Measurements from ENCODE around the gene LAMA3.

LAMA3 gene

GRCh38 chr18:23721696-23722480 lies 32.6 kb downstream of the LAMA3 start:
- Histone ChIP-seq H3K23ac (ENCODE audit: low read depth, low read length, poor library complexity) (no peak overlapping the region), H3K9ac (ENCODE audit: low read depth, low read length, poor library complexity) (no peak overlapping the region), H3K27ac (replicated peaks; ENCODE audit: low read length) (no peak overlapping the region), H2BK5ac (ENCODE audit: low read length) (no peak overlapping the region), H2BK15ac (ENCODE audit: low read length) (no peak overlapping the region), H3K79me1 (ENCODE audit: low read depth, low read length) (no peaks in the 10 kb centered on the region), H3K4ac (ENCODE audit: low read length) (no peak overlapping the region), H3K4me1 (ENCODE audit: control insufficient read depth in 2 of 2, insufficient read depth in 1 of 2, low read depth in 1 of 2, low read length in 2 of 2) (peaks cover 0 to 1% of the 10 kb centered on the region in 2 donors), H3K36me3 (replicated peaks in 1 of 2; ENCODE audit: control insufficient read depth in 2 of 2, insufficient read depth in 2 of 2, low read length in 2 of 2) (no peaks in the 10 kb centered on the region), H2AFZ (ENCODE audit: low read length) (no peak overlapping the region), H2BK12ac (ENCODE audit: low read length) (no peak overlapping the region), H2BK120ac (ENCODE audit: low read depth, low read length) (no peak overlapping the region), H4K8ac (ENCODE audit: low read depth, low read length) (no peak overlapping the region), H3K4me3 (ENCODE audit: low read length in 2 of 2) (no peak overlapping the region), H4K91ac (ENCODE audit: low read depth, low read length, poor library complexity) (no peak overlapping the region), H3K4me2 (ENCODE audit: insufficient read depth, low read length, poor library complexity, severe bottlenecking) (no peak overlapping the region), H2AK5ac (ENCODE audit: low read depth, low read length) (no peak overlapping the region), H3K9me3 (replicated peaks in 1 of 2; ENCODE audit: control insufficient read depth in 2 of 2, insufficient read depth in 1 of 2, low read depth in 1 of 2, low read length in 2 of 2) (no peaks in the 10 kb centered on the region), H3K27me3 (ENCODE audit: control insufficient read depth in 3 of 3, insufficient read depth in 3 of 3, low read depth in 1 of 3, low read length in 3 of 3) (peaks cover 0 to 4% (median 0%) of the 10 kb centered on the region in 3 experiments), H3K18ac (ENCODE audit: low read length) (no peak overlapping the region), H3K14ac (ENCODE audit: low read length) (no peak overlapping the region)
- no peak for DNase-seq (ENCODE audit: low spot score)
- WGBS, 2 donors (ENCODE audit: extremely low coverage in 2 of 2, insufficient read length in 2 of 2, insufficient replicate concordance in 1 of 2) = no CpG with 5 or more reads among the region's 4 CpGs

GRCh38 chr18:23722646-23723045 lies 33.4 kb downstream of the LAMA3 start:
- peaks cover 0 to 1% of the 10 kb centered on the region in 2 donors for H3K4me1 ChIP-seq (ENCODE audit: control insufficient read depth in 2 of 2, insufficient read depth in 1 of 2, low read depth in 1 of 2, low read length in 2 of 2)
- no CpG with 5 or more reads among the region's 3 CpGs for WGBS, 2 donors (ENCODE audit: extremely low coverage in 2 of 2, insufficient read length in 2 of 2, insufficient replicate concordance in 1 of 2)
- no peak overlapping the region for H4K8ac ChIP-seq (ENCODE audit: low read depth, low read length)
- H3K14ac ChIP-seq (ENCODE audit: low read length) = no peak overlapping the region
- no peak overlapping the region for H2AFZ ChIP-seq (ENCODE audit: low read length)
- no peak overlapping the region for H3K23ac ChIP-seq (ENCODE audit: low read depth, low read length, poor library complexity)
- no peak overlapping the region for H2BK5ac ChIP-seq (ENCODE audit: low read length)
- no peak overlapping the region for H3K4ac ChIP-seq (ENCODE audit: low read length)
- H4K91ac ChIP-seq (ENCODE audit: low read depth, low read length, poor library complexity) = no peak overlapping the region
- no peak overlapping the region for H3K4me2 ChIP-seq (ENCODE audit: insufficient read depth, low read length, poor library complexity, severe bottlenecking)
- H3K18ac ChIP-seq (ENCODE audit: low read length) = no peak overlapping the region
- H3K79me1 ChIP-seq (ENCODE audit: low read depth, low read length) = no peaks in the 10 kb centered on the region
- no peaks in the 10 kb centered on the region for H3K9me3 ChIP-seq (replicated peaks in 1 of 2; ENCODE audit: control insufficient read depth in 2 of 2, insufficient read depth in 1 of 2, low read depth in 1 of 2, low read length in 2 of 2)
- H2AK5ac ChIP-seq (ENCODE audit: low read depth, low read length) = no peak overlapping the region
- no peak overlapping the region for H2BK12ac ChIP-seq (ENCODE audit: low read length)
- H3K9ac ChIP-seq (ENCODE audit: low read depth, low read length, poor library complexity) = no peak overlapping the region
- no peak overlapping the region for H2BK15ac ChIP-seq (ENCODE audit: low read length)
- no peaks in the 10 kb centered on the region for H3K36me3 ChIP-seq (replicated peaks in 1 of 2; ENCODE audit: control insufficient read depth in 2 of 2, insufficient read depth in 2 of 2, low read length in 2 of 2)
- H3K27me3 ChIP-seq (ENCODE audit: control insufficient read depth in 3 of 3, insufficient read depth in 3 of 3, low read depth in 1 of 3, low read length in 3 of 3) = peaks cover 0 to 4% (median 0%) of the 10 kb centered on the region in 3 experiments
- no peak overlapping the region for H3K4me3 ChIP-seq (ENCODE audit: low read length in 2 of 2)
- DNase-seq (ENCODE audit: low spot score) = no peak
- no peak overlapping the region for H2BK120ac ChIP-seq (ENCODE audit: low read depth, low read length)
- H3K27ac ChIP-seq (replicated peaks; ENCODE audit: low read length) = no peak overlapping the region

- H3K9me3 ChIP-seq (replicated peaks in 1 of 2; ENCODE audit: control insufficient read depth in 2 of 2, insufficient read depth in 1 of 2, low read depth in 1 of 2, low read length in 2 of 2) = no peaks in the 10 kb centered on the region
- H3K27ac ChIP-seq (replicated peaks; ENCODE audit: low read length) = no peak overlapping the region
- peaks cover 0 to 1% of the 10 kb centered on the region in 2 donors for H3K4me1 ChIP-seq (ENCODE audit: control insufficient read depth in 2 of 2, insufficient read depth in 1 of 2, low read depth in 1 of 2, low read length in 2 of 2)
- H3K9ac ChIP-seq (ENCODE audit: low read depth, low read length, poor library complexity) = no peak overlapping the region
- H2AFZ ChIP-seq (ENCODE audit: low read length) = no peak overlapping the region
- no peak overlapping the region for H3K23ac ChIP-seq (ENCODE audit: low read depth, low read length, poor library complexity)
- no peaks in the 10 kb centered on the region for H3K36me3 ChIP-seq (replicated peaks in 1 of 2; ENCODE audit: control insufficient read depth in 2 of 2, insufficient read depth in 2 of 2, low read length in 2 of 2)
- no peak overlapping the region for H3K18ac ChIP-seq (ENCODE audit: low read length)
- H2AK5ac ChIP-seq (ENCODE audit: low read depth, low read length) = no peak overlapping the region
- H3K14ac ChIP-seq (ENCODE audit: low read length) = no peak overlapping the region
- H2BK5ac ChIP-seq (ENCODE audit: low read length) = no peak overlapping the region
- no peak overlapping the region for H2BK120ac ChIP-seq (ENCODE audit: low read depth, low read length)
- no CpG with 5 or more reads among the region's 2 CpGs for WGBS, 2 donors (ENCODE audit: extremely low coverage in 2 of 2, insufficient read length in 2 of 2, insufficient replicate concordance in 1 of 2)
- peaks cover 0 to 4% (median 0%) of the 10 kb centered on the region in 3 experiments for H3K27me3 ChIP-seq (ENCODE audit: control insufficient read depth in 3 of 3, insufficient read depth in 3 of 3, low read depth in 1 of 3, low read length in 3 of 3)
- no peak overlapping the region for H4K91ac ChIP-seq (ENCODE audit: low read depth, low read length, poor library complexity)
- no peak overlapping the region for H3K4me2 ChIP-seq (ENCODE audit: insufficient read depth, low read length, poor library complexity, severe bottlenecking)
- H4K8ac ChIP-seq (ENCODE audit: low read depth, low read length) = no peak overlapping the region
- no peak overlapping the region for H2BK15ac ChIP-seq (ENCODE audit: low read length)
- H3K4ac ChIP-seq (ENCODE audit: low read length) = no peak overlapping the region
- H3K4me3 ChIP-seq (ENCODE audit: low read length in 2 of 2) = no peak overlapping the region
- no peak overlapping the region for H2BK12ac ChIP-seq (ENCODE audit: low read length)
- DNase-seq (ENCODE audit: low spot score) = no peak
- no peaks in the 10 kb centered on the region for H3K79me1 ChIP-seq (ENCODE audit: low read depth, low read length)
Observed at GRCh38 chr18:23723121-23723520, 33.9 kb downstream of the LAMA3 start.

GRCh38 chr18:23724681-23725080 lies 35.4 kb downstream of the LAMA3 start:
- Histone ChIP-seq H4K91ac (ENCODE audit: low read depth, low read length, poor library complexity) (no peak overlapping the region), H2BK15ac (ENCODE audit: low read length) (no peak overlapping the region), H3K36me3 (replicated peaks in 1 of 2; ENCODE audit: control insufficient read depth in 2 of 2, insufficient read depth in 2 of 2, low read length in 2 of 2) (no peaks in the 10 kb centered on the region), H3K14ac (ENCODE audit: low read length) (no peak overlapping the region), H3K9me3 (replicated peaks in 1 of 2; ENCODE audit: control insufficient read depth in 2 of 2, insufficient read depth in 1 of 2, low read depth in 1 of 2, low read length in 2 of 2) (no peaks in the 10 kb centered on the region), H4K8ac (ENCODE audit: low read depth, low read length) (no peak overlapping the region), H3K4me2 (ENCODE audit: insufficient read depth, low read length, poor library complexity, severe bottlenecking) (no peak overlapping the region), H3K9ac (ENCODE audit: low read depth, low read length, poor library complexity) (no peak overlapping the region), H3K79me1 (ENCODE audit: low read depth, low read length) (no peaks in the 10 kb centered on the region), H3K4ac (ENCODE audit: low read length) (no peak overlapping the region), H3K4me3 (ENCODE audit: low read length in 2 of 2) (no peak overlapping the region), H2BK120ac (ENCODE audit: low read depth, low read length) (no peak overlapping the region), H3K27ac (replicated peaks; ENCODE audit: low read length) (no peak overlapping the region), H3K18ac (ENCODE audit: low read length) (no peak overlapping the region), H2BK12ac (ENCODE audit: low read length) (no peak overlapping the region), H3K23ac (ENCODE audit: low read depth, low read length, poor library complexity) (no peak overlapping the region), H2AK5ac (ENCODE audit: low read depth, low read length) (no peak overlapping the region), H2AFZ (ENCODE audit: low read length) (no peak overlapping the region), H3K27me3 (ENCODE audit: control insufficient read depth in 3 of 3, insufficient read depth in 3 of 3, low read depth in 1 of 3, low read length in 3 of 3) (peaks cover 0 to 5% (median under 1%) of the 10 kb centered on the region in 3 experiments), H2BK5ac (ENCODE audit: low read length) (no peak overlapping the region), H3K4me1 (ENCODE audit: control insufficient read depth in 2 of 2, insufficient read depth in 1 of 2, low read depth in 1 of 2, low read length in 2 of 2) (peaks cover 0 to 4% of the 10 kb centered on the region in 2 donors)
- WGBS, 2 donors (ENCODE audit: extremely low coverage in 2 of 2, insufficient read length in 2 of 2, insufficient replicate concordance in 1 of 2) = 100% methylated on average over 1 of the region's 3 CpGs; no CpG with 5 or more reads in 1 of the 2 donors
- DNase-seq (ENCODE audit: low spot score) = no peak

Data from neuronal stem cell (in vitro differentiated cells).